Esophagus muscularis mucosa (tissue), 4 donors: Measurements from ENCODE around the gene TLL2. TPM values are rescaled to one million over a fixed set of nuclear protein-coding genes. Genes with fewer than 3 reads are reported as not detected.
A peak's percentile ranks its signal among the peaks of the same experiment; 100 is the strongest.

Experiments
- DNase-seq: peaks from one replicate; pipeline ENCODE4 v3.0.0-alpha.2; 2017; ENCODE audit errors: extremely low spot score
- H3K27ac ChIP-seq, 4 donors: fragments of 200-600 bp; sonication (generic); replicated peaks in 1 of 4; 1 replicate in 3 of 4; 2 replicates in 1 of 4; pipeline ENCODE4 v1.5.1; 2016 to 2019; ENCODE audit warnings: mild to moderate bottlenecking in 1 of 4
- H3K27me3 ChIP-seq, 4 donors: fragments of 200-600 bp; sonication (generic); one replicate each; pipeline versions ENCODE4 v1.5.1 to v1.6.0; 2016 to 2019
- H3K36me3 ChIP-seq, 4 donors: fragments of 200-600 bp; sonication (generic); one replicate each; pipeline ENCODE4 v1.5.1; 2016 to 2019
- H3K4me1 ChIP-seq, 4 donors: fragments of 200-600 bp; sonication (generic); one replicate each; pipeline ENCODE4 v1.5.1; 2016 to 2019
- H3K4me3 ChIP-seq, 4 donors: fragments of 200-600 bp; sonication (generic); 1 replicate in 2 of 4; 2 replicates in 2 of 4; pipeline ENCODE4 v1.5.1; 2016 to 2019; ENCODE audit warnings: mild to moderate bottlenecking in 4 of 4, moderate library complexity in 1 of 4
- H3K9me3 ChIP-seq, 4 donors: fragments of 200-600 bp; sonication (generic); 1 replicate in 3 of 4; 2 replicates in 1 of 4; pipeline ENCODE4 v1.5.1; 2016 to 2019
- CTCF ChIP-seq, 3 experiments: fragments of 200-600 bp in 2 of 3; fragments of 450-650 bp in 1 of 3; sonication (generic) in 2 of 3; IDR thresholded peaks; one replicate each; pipeline ENCODE4 v1.5.1; 2017 to 2019; ENCODE audit warnings: antibody characterized with exemption in 3 of 3, mild to moderate bottlenecking in 2 of 3, moderate library complexity in 1 of 3
- EP300 ChIP-seq: sonication (generic); formaldehyde crosslinking; IDR thresholded peaks from one replicate; pipeline ENCODE4 v1.6.1; 2017; ENCODE audit warnings: antibody characterized with exemption
- POLR2A ChIP-seq: fragments of 450-650 bp; IDR thresholded peaks from one replicate; pipeline ENCODE4 v1.6.1; 2017; ENCODE audit warnings: antibody characterized with exemption, moderate library complexity, mild to moderate bottlenecking, low read depth
- POLR2AphosphoS5 ChIP-seq, 2 donors: sonication (generic); formaldehyde crosslinking; IDR thresholded peaks; one replicate each; pipeline ENCODE4 v1.6.1; 2017; ENCODE audit warnings: antibody characterized with exemption in 2 of 2
- WGBS: methylation state at CpG from one replicate; pipeline ENCODE4 v1.1.5; 2018; 5-methylcytosine and 5-hydroxymethylcytosine counted together
- intact Hi-C: fragments of 100-400 bp; cut with DNase I; formaldehyde crosslinking; loops from one replicate; pipeline ENCODE4 v1.15.1; 2023
- total RNA-seq, 4 donors: library from RNA; depleted of rRNA; stranded (reverse); fragments of >200 nt; gene quantifications; one replicate each; pipeline versions ENCODE4 v1.1.0 to v1.2.1, GENCODE V29; 2016

TLL2 gene
- total RNA-seq, 4 donors from 2014 or later = 0.17 to 2.1 (median 0.27) TPM

DNA sequence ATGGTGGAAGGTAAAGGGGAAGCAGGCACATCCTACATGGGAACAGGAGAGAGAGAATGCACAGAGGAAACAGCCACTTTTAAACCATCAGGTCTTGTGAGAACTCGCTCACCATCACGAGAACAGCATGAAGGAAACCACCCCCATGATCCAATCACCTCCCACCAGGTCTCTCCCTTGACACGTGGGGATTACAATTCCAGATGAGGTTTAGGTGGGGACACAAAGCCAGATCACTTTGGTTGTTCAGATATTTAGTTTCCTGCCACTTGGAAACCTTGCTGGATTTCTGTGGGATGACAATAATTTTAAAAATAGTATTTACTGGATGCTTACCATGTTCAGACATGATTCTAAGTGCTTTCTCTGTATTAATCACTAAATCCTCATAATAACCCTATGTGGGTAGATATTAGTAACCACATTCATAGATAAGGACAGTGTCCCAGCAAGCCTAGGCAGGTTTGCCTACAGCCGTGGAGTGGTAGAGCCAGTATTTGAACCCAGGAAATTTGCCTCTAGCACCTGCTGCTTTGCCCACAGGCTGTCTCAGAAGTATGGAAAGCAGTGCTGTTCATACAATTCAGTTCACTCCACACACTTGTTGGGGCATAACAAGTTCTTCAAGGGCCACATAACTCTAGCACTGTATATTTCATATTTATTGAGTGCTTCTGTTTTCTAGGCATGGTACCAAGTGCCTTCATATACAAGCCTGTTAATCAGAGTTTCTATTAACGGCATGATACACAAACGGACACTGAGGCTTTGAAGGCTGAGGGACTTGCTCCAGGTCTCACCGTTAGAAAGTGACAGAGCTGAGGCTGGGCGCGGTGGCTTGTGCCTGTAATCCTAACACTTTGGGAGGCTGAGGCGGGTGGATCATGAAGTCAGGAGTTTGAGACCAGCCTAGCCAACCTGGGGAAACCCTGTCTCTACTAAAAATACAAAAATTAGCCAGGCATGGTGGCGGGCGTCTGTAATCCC, 8.3 kb downstream of the TLL2 start:
- TF ChIP-seq POLR2A (no peak), POLR2AphosphoS5 (IDR thresholded peaks at IDR 0.05) (no peak), EP300 (no peak), CTCF (IDR thresholded peaks at IDR 0.05) (no peak)

DNA sequence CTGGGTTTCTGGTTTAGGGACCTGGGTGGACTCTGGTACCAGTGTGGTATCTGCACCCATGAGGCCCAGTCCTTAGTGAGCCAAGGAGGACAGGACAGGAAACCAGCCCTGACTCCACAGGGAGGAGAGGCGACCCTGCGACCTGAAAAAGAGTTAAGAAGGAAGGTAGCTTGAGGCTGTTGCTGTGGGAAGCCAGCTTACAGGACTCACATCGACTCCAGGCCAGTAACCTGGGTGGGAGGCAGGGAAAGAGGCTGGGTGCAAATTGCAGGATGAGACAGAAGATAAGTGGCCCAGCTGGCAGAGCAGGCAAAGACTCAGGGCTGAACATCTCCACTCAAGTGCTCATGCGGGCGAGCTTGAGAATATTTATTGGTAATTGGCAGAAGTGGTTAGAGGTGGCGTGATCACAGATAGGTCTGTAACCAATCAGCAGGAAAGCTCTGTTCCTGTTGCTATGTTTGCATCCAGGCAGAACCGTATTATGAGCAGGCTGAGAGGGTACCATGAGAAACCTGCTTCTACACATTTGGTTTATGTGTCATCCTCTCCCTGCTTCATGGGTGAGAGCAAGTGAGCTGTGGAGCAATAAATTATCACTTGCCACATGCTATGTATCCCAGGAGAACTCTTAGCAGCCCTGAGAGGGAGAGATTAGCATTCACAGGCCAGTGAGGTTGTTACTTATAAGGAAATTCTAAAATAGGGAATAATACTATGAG, 11.0 kb downstream of the TLL2 start:
- Histone ChIP-seq H3K4me3 (no peak overlapping the region), H3K36me3 (no peaks in the 10 kb centered on the region), H3K27ac (no peak overlapping the region), H3K4me1 (no peaks in the 10 kb centered on the region), H3K27me3 (no peaks in the 10 kb centered on the region), H3K9me3 (no peaks in the 10 kb centered on the region)
- intact Hi-C loops = no loop called here
- WGBS = 94% methylated on average over 7 of the region's 7 CpGs
- TF ChIP-seq POLR2AphosphoS5 (IDR thresholded peaks at IDR 0.05) = no peak
- TF ChIP-seq EP300 = no peak
- no peak for TF ChIP-seq CTCF (IDR thresholded peaks at IDR 0.05)
- no peak for TF ChIP-seq POLR2A
- DNase-seq = peak; percentile 64

More for the DNA sequence above, 8.3 kb downstream of the TLL2 start:
- Histone ChIP-seq H3K9me3 (no peaks in the 10 kb centered on the region), H3K4me3 (no peak overlapping the region), H3K4me1 (no peaks in the 10 kb centered on the region), H3K36me3 (no peaks in the 10 kb centered on the region), H3K27ac (no peak overlapping the region), H3K27me3 (no peaks in the 10 kb centered on the region)
- DNase-seq = no peak
- intact Hi-C loops = no loop called here
- WGBS = 82% methylated on average over 11 of the region's 12 CpGs

DNA sequence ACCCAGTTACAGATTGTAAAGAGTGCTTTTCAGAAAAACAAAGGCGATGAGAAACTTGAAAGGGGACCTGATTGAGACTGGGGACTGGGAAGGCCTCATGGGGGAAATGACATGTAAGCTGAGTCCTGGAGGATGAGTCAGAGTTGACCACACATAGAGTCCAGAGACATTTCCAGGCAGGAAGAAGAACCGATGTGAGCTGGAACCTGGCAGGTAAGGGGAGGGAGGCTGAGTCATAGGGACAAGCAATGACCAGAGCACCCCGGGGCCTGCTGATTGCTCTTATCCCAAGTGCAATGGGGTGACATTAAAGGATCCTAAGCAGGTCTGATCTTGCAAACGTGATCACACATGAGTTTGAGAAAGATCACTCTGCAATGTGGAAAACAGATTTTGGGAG, 11.7 kb downstream of the TLL2 start:
- H3K27ac ChIP-seq = no peak overlapping the region
- peak; percentile 91 for DNase-seq
- no peaks in the 10 kb centered on the region for H3K4me1 ChIP-seq
- H3K27me3 ChIP-seq = no peaks in the 10 kb centered on the region
- H3K9me3 ChIP-seq = no peaks in the 10 kb centered on the region
- 79% methylated on average over 4 of the region's 4 CpGs for WGBS
- intact Hi-C loops = no loop called here
- no peaks in the 10 kb centered on the region for H3K36me3 ChIP-seq
- no peak overlapping the region for H3K4me3 ChIP-seq
- TF ChIP-seq EP300 = no peak
- TF ChIP-seq CTCF (IDR thresholded peaks at IDR 0.05) = no peak
- TF ChIP-seq POLR2A = no peak
- no peak for TF ChIP-seq POLR2AphosphoS5 (IDR thresholded peaks at IDR 0.05)

DNA sequence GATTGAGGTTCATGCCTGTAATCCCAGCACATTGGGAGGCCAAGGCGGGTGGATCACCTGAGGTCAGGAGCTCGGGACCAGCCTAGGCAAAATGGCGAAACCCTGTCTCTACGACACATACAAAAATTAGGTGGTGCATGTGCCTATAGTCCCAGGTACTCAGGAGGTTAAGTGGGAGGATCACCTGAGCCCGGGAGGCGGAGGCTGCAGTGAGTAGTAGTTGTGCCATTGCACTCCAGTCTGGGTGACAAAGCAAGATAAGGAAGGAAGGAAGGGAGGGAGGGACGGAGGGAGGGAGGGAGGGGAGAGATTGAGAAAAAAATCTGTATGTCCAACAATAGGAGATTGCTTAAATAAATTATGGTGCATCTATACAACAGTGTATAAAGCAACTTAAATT, 13.2 kb downstream of the TLL2 start:
- Histone ChIP-seq H3K27me3 (peaks cover 0 to 6% (median 0%) of the 10 kb centered on the region in 4 donors), H3K27ac (no peak overlapping the region), H3K4me1 (no peaks in the 10 kb centered on the region), H3K36me3 (no peaks in the 10 kb centered on the region), H3K4me3 (no peak overlapping the region), H3K9me3 (no peaks in the 10 kb centered on the region)
- TF ChIP-seq POLR2AphosphoS5 (IDR thresholded peaks at IDR 0.05) (no peak), CTCF (IDR thresholded peaks at IDR 0.05) (no peak), POLR2A (no peak), EP300 (no peak)
- DNase-seq = no peak
- intact Hi-C loops = no loop called here
- 89% methylated on average over 6 of the region's 7 CpGs for WGBS
